ENCODE measurements around the gene KCTD21.
"Not testable (repeated sequence)": the region's sequence is repeated elsewhere in the genome, so short reads cannot be mapped to it uniquely, and the experiment has no call there.

KCTD21 gene

GRCh38 chr11:78224906-78225420, 36.5 kb upstream of the KCTD21 start:
- no peaks in the 10 kb centered on the region for H3K36me3 ChIP-seq (replicated peaks; ENCODE audit: insufficient read depth, low read length)

DNA sequence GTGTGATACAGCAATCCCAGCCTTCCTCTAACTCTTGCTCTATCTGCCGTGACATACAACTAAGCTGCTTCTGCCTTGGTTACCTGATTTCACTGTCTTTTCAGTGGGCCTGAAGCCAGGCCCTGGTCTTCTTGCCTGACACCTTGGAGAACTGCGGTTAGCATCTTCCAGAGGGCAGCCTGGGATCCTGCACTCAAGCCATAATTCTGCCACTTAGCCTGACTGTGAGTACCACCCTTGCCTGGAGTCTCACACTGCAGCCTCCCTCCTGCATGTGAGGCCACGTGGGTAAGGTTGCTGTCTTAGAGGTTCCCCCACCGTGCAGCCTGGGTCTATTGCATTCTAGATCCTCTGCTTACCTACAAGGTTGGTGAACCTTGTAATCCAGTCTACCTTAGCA, 36.1 kb upstream of the KCTD21 start:
- TF ChIP-seq EZH2 (optimal IDR thresholded peaks at IDR 0.05; ENCODE audit: low read depth, low read length) (no peak), EZH2phosphoT487 (IDR thresholded peaks at IDR 0.05; ENCODE audit: low read length) (no peak), CTCF (IDR thresholded peaks at IDR 0.05; ENCODE audit: low read length) (no peak)
- Histone ChIP-seq H3K4me3 (ENCODE audit: low read length) (no peak overlapping the region), H3K27me3 (replicated peaks; ENCODE audit: insufficient read depth, low read length) (no peaks in the 10 kb centered on the region), H3F3A (ENCODE audit: insufficient read depth, low read length) (0 out of 2 replicates have a peak, but pooled peaks cover 3% of the 10 kb centered on the region), H3K9me2 (replicated peaks; ENCODE audit: insufficient read depth, low read length) (no peaks in the 10 kb centered on the region), H2AFZ (ENCODE audit: low read length) (no peak overlapping the region), H3K36me3 (replicated peaks; ENCODE audit: insufficient read depth, low read length) (no peaks in the 10 kb centered on the region), H3K79me2 (ENCODE audit: low read length) (no peaks in the 10 kb centered on the region), H4K20me1 (ENCODE audit: insufficient read depth, low read length) (no peaks in the 10 kb centered on the region), H3K4me1 (ENCODE audit: low read length) (peaks cover 16% of the 10 kb centered on the region), H3K9ac (ENCODE audit: low read length) (no peak overlapping the region), H3K4me2 (ENCODE audit: low read depth, low read length) (no peak overlapping the region), H3K27ac (ENCODE audit: low read length) (no peak overlapping the region), H3K9me3 (replicated peaks; ENCODE audit: insufficient read depth, low read length) (no peaks in the 10 kb centered on the region)
- no peak for DNase-seq

More at GRCh38 chr11:78224906-78225420, 36.5 kb upstream of the KCTD21 start:
- Histone ChIP-seq H3K79me2 (ENCODE audit: low read length) (no peaks in the 10 kb centered on the region), H3K9me3 (replicated peaks; ENCODE audit: insufficient read depth, low read length) (no peaks in the 10 kb centered on the region), H3F3A (ENCODE audit: insufficient read depth, low read length) (0 out of 2 replicates have a peak, but pooled peaks cover 3% of the 10 kb centered on the region), H3K4me3 (ENCODE audit: low read length) (no peak overlapping the region), H4K20me1 (ENCODE audit: insufficient read depth, low read length) (no peaks in the 10 kb centered on the region), H3K9ac (ENCODE audit: low read length) (no peak overlapping the region), H3K27ac (ENCODE audit: low read length) (no peak overlapping the region), H3K9me2 (replicated peaks; ENCODE audit: insufficient read depth, low read length) (no peaks in the 10 kb centered on the region), H2AFZ (ENCODE audit: low read length) (no peak overlapping the region), H3K4me1 (ENCODE audit: low read length) (peaks cover 16% of the 10 kb centered on the region), H3K27me3 (replicated peaks; ENCODE audit: insufficient read depth, low read length) (no peaks in the 10 kb centered on the region), H3K4me2 (ENCODE audit: low read depth, low read length) (no peak overlapping the region)
- TF ChIP-seq CTCF (IDR thresholded peaks at IDR 0.05; ENCODE audit: low read length) (no peak), EZH2 (optimal IDR thresholded peaks at IDR 0.05; ENCODE audit: low read depth, low read length) (no peak), EZH2phosphoT487 (IDR thresholded peaks at IDR 0.05; ENCODE audit: low read length) (no peak)
- DNase-seq, result no peak

DNA sequence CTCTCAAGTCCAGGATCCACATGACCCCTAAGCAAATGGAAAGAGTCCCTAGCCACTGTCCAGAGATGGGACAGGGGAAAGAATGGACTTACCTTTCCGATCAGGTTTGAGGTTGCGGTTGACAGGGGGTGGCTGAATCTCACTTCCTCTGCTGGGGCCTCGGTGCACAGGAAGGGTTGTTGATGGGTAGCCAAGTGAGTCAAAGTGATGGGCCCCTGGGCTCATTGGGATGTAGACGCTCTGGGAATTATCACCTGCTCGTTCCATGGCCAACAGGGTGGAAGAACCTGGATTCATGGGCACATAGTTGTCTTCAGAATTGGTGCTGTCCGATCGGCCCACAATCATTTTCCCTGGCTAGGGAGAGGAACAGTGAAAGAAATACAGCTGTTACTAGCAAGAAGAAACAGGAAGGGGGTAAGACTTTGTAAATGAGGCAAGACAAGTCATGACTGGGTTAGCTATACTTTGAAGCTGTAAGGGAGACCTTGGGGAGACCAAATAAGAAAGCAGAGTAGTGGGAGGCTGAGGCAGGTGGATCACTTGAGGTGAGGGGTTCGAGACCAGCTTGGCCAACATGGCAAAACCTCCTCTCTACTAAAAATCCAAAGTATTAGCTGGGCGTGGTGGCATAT, 35.0 kb upstream of the KCTD21 start:
- Histone ChIP-seq H2AFZ (ENCODE audit: low read length) (no peak overlapping the region), H3K9me3 (replicated peaks; ENCODE audit: insufficient read depth, low read length) (no peaks in the 10 kb centered on the region), H3K4me3 (ENCODE audit: low read length) (no peak overlapping the region), H3K79me2 (ENCODE audit: low read length) (no peaks in the 10 kb centered on the region), H3K9ac (ENCODE audit: low read length) (no peak overlapping the region), H3K4me1 (ENCODE audit: low read length) (peaks cover 12% of the 10 kb centered on the region), H3K9me2 (replicated peaks; ENCODE audit: insufficient read depth, low read length) (no peaks in the 10 kb centered on the region), H4K20me1 (ENCODE audit: insufficient read depth, low read length) (no peaks in the 10 kb centered on the region), H3K4me2 (ENCODE audit: low read depth, low read length) (no peak overlapping the region), H3K27me3 (replicated peaks; ENCODE audit: insufficient read depth, low read length) (no peaks in the 10 kb centered on the region), H3F3A (ENCODE audit: insufficient read depth, low read length) (0 out of 2 replicates have a peak, but pooled peaks cover 3% of the 10 kb centered on the region), H3K36me3 (replicated peaks; ENCODE audit: insufficient read depth, low read length) (no peaks in the 10 kb centered on the region), H3K27ac (ENCODE audit: low read length) (no peak overlapping the region)
- no peak for DNase-seq
- TF ChIP-seq EZH2phosphoT487 (IDR thresholded peaks at IDR 0.05; ENCODE audit: low read length), result no peak
- TF ChIP-seq EZH2 (optimal IDR thresholded peaks at IDR 0.05; ENCODE audit: low read depth, low read length), result no peak
- TF ChIP-seq CTCF (IDR thresholded peaks at IDR 0.05; ENCODE audit: low read length), result no peak

DNA sequence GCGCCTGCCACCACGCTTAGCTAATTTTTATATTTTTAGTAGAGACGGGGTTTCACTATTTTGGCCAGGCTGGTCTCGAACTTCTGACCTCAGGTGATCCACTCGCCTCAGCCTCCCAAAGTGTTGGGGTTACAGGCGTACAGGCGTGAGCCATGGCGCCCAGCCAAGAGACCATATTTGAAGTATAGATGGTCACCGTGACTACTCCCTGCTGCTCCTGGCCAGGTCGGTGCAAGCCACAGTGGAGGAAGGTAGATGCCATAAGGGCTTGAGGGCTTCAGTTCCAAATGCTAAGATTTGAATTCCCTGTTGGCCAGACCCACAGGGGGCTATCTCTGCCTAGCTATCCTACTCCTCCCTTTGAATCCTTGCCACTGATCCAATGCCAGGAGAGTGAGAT, 34.3 kb upstream of the KCTD21 start:
- H4K20me1 ChIP-seq (ENCODE audit: insufficient read depth, low read length); H3K36me3 ChIP-seq (replicated peaks; ENCODE audit: insufficient read depth, low read length); H3K4me3 ChIP-seq (ENCODE audit: low read length); H3K9me3 ChIP-seq (replicated peaks; ENCODE audit: insufficient read depth, low read length); DNase-seq; H3K4me1 ChIP-seq (ENCODE audit: low read length); H3K79me2 ChIP-seq (ENCODE audit: low read length); H3K9ac ChIP-seq (ENCODE audit: low read length); H3K4me2 ChIP-seq (ENCODE audit: low read depth, low read length); H3K9me2 ChIP-seq (replicated peaks; ENCODE audit: insufficient read depth, low read length); H3K27me3 ChIP-seq (replicated peaks; ENCODE audit: insufficient read depth, low read length); H2AFZ ChIP-seq (ENCODE audit: low read length); H3F3A ChIP-seq (ENCODE audit: insufficient read depth, low read length); H3K27ac ChIP-seq (ENCODE audit: low read length): not testable (repeated sequence)
